K562 (cell line): ENCODE data around the gene DUSP10. TPM values are rescaled to one million over a fixed set of nuclear protein-coding genes. Genes with fewer than 3 reads are reported as not detected.

Experiments
- ARHGAP35 ChIP-seq: fragments of 450-650 bp; IDR thresholded peaks from 2 replicates; pipeline ENCODE4 v1.6.1; 2018; ENCODE audit not compliant: partially characterized antibody
- FIP1L1 ChIP-seq: fragments of 200-400 bp; formaldehyde crosslinking; IDR thresholded peaks from 2 replicates; pipeline ENCODE4 v1.6.1; 2018; ENCODE audit warnings: mild to moderate bottlenecking, low read depth, low read length; ENCODE audit not compliant: poor library complexity, severe bottlenecking
- HDAC1 ChIP-seq, 2 experiments: fragments of 450-650 bp; IDR thresholded peaks; 2 replicates each; pipeline ENCODE4 v1.6.1; 2016 to 2017; ENCODE audit warnings: inconsistent platforms in 1 of 2, mild to moderate bottlenecking in 1 of 2, moderate library complexity in 1 of 2
- NFE2L1 ChIP-seq: fragments of 450-650 bp; IDR thresholded peaks from 2 replicates; pipeline ENCODE4 v1.6.1; 2016; ENCODE audit warnings: missing genetic modification characterization, low read depth, mild to moderate bottlenecking, missing compliant biosample characterization, moderate library complexity, borderline replicate concordance
- SUPT5H ChIP-seq: fragments of 450-650 bp; IDR thresholded peaks from 2 replicates; pipeline ENCODE4 v1.6.1; 2016
- ZBTB1 ChIP-seq: sonication (generic); formaldehyde crosslinking; IDR thresholded peaks from 2 replicates; pipeline ENCODE4 v1.8.1; 2023; ENCODE audit warnings: missing genetic modification reagents, low read depth, mild to moderate bottlenecking, borderline replicate concordance
- ZNF354B ChIP-seq: fragments of 250-450 bp; sonication (Bioruptor Pico); IDR thresholded peaks from 2 replicates; pipeline ENCODE4 v1.4.0; 2020
- ZNF76 ChIP-seq: fragments of 250-450 bp; sonication (Bioruptor Pico); IDR thresholded peaks from 2 replicates; pipeline ENCODE4 v1.4.0; 2020; ENCODE audit warnings: mild to moderate bottlenecking, moderate library complexity, borderline replicate concordance
- polyA plus RNA-seq, 8 experiments: library from polyadenylated mRNA; depleted of rRNA in 4 of 8; stranded (reverse) in 5 of 8; unstranded in 3 of 8; fragments of >200 nt; fragmentation: Nextera tagmentation in 2 of 8; fragmentation: Illumina TruSeq in 1 of 8; extraction: Ambion mirVana in 2 of 8; extraction: Trizol in 1 of 8; gene quantifications; 2 replicates each; pipeline versions ENCODE4 v1.2.1 to v1.2.3, GENCODE V29; 2011 to 2014; ENCODE audit warnings: inconsistent platforms in 1 of 8, missing spikeins in 1 of 8
- total RNA-seq, 7 experiments: library from RNA; depleted of rRNA in 6 of 7; stranded (reverse); fragments of >200 nt in 6 of 7; fragmentation: Illumina TruSeq in 2 of 7; extraction: Trizol in 2 of 7; gene quantifications; 2 replicates each; pipeline versions ENCODE4 v1.2.1 to v1.2.3, GENCODE V29; 2011 to 2021; ENCODE audit warnings: low replicate concordance in 1 of 7
- TF ChIP-seq, protein P1 (sequence below): sonication (generic); formaldehyde crosslinking; IDR thresholded peaks from 2 replicates; pipeline ENCODE4 v1.8.1; 2022; ENCODE audit warnings: missing genetic modification reagents
- TF ChIP-seq, protein P2 (sequence below), 2 experiments: IDR thresholded peaks in 1 of 2; conservative IDR thresholded peaks in 1 of 2; 2 replicates each; pipeline ENCODE4 v1.6.1; 2016; ENCODE audit warnings: low read depth in 2 of 2, mild to moderate bottlenecking in 1 of 2, missing compliant biosample characterization in 1 of 2, missing genetic modification characterization in 1 of 2, moderate library complexity in 1 of 2
- TF ChIP-seq, protein P3 (sequence below), 2 experiments: fragments of 450-650 bp in 1 of 2; sonication (generic) in 1 of 2; formaldehyde crosslinking in 1 of 2; IDR thresholded peaks; 2 replicates each; pipeline versions ENCODE4 v1.7.1 to v1.9.0; 2016 to 2022; ENCODE audit warnings: inconsistent platforms in 1 of 2, mild to moderate bottlenecking in 1 of 2, missing genetic modification reagents in 1 of 2

DUSP10 gene
- total and polyA plus RNA-seq, 9 of the 15 experiments (the other 6 are each of a cell fraction or from before 2014, with no cell fraction given): 1.7 to 8.3 (median 6.1) TPM

GRCh38 chr1:221712776-221713431 lies 29.0 kb downstream of the DUSP10 start (continued):
- TF ChIP-seq, protein P1, sequence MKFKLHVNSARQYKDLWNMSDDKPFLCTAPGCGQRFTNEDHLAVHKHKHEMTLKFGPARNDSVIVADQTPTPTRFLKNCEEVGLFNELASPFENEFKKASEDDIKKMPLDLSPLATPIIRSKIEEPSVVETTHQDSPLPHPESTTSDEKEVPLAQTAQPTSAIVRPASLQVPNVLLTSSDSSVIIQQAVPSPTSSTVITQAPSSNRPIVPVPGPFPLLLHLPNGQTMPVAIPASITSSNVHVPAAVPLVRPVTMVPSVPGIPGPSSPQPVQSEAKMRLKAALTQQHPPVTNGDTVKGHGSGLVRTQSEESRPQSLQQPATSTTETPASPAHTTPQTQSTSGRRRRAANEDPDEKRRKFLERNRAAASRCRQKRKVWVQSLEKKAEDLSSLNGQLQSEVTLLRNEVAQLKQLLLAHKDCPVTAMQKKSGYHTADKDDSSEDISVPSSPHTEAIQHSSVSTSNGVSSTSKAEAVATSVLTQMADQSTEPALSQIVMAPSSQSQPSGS (CRISPR knock-in tag): no peak
- TF ChIP-seq, protein P2, sequence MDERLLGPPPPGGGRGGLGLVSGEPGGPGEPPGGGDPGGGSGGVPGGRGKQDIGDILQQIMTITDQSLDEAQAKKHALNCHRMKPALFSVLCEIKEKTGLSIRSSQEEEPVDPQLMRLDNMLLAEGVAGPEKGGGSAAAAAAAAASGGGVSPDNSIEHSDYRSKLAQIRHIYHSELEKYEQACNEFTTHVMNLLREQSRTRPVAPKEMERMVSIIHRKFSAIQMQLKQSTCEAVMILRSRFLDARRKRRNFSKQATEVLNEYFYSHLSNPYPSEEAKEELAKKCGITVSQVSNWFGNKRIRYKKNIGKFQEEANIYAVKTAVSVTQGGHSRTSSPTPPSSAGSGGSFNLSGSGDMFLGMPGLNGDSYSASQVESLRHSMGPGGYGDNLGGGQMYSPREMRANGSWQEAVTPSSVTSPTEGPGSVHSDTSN (CRISPR knock-in tag; IDR thresholded peaks at IDR 0.05; ENCODE audit: low read depth): no peak
- TF ChIP-seq, protein P2 (tag; conservative IDR thresholded peaks at IDR 0.05; ENCODE audit: low read depth): no peak
- TF ChIP-seq ARHGAP35 (no peak), HDAC1 (IDR thresholded peaks at IDR 0.05) (no peak), ZNF354B (CRISPR knock-in tag) (no peak), SUPT5H (no peak), ZNF76 (CRISPR knock-in tag) (peak; percentile 59; the same call in 1 of the 2 replicates), NFE2L1 (no peak), ZBTB1 (CRISPR knock-in tag) (no peak), FIP1L1 (no peak)
- TF ChIP-seq, protein P3, sequence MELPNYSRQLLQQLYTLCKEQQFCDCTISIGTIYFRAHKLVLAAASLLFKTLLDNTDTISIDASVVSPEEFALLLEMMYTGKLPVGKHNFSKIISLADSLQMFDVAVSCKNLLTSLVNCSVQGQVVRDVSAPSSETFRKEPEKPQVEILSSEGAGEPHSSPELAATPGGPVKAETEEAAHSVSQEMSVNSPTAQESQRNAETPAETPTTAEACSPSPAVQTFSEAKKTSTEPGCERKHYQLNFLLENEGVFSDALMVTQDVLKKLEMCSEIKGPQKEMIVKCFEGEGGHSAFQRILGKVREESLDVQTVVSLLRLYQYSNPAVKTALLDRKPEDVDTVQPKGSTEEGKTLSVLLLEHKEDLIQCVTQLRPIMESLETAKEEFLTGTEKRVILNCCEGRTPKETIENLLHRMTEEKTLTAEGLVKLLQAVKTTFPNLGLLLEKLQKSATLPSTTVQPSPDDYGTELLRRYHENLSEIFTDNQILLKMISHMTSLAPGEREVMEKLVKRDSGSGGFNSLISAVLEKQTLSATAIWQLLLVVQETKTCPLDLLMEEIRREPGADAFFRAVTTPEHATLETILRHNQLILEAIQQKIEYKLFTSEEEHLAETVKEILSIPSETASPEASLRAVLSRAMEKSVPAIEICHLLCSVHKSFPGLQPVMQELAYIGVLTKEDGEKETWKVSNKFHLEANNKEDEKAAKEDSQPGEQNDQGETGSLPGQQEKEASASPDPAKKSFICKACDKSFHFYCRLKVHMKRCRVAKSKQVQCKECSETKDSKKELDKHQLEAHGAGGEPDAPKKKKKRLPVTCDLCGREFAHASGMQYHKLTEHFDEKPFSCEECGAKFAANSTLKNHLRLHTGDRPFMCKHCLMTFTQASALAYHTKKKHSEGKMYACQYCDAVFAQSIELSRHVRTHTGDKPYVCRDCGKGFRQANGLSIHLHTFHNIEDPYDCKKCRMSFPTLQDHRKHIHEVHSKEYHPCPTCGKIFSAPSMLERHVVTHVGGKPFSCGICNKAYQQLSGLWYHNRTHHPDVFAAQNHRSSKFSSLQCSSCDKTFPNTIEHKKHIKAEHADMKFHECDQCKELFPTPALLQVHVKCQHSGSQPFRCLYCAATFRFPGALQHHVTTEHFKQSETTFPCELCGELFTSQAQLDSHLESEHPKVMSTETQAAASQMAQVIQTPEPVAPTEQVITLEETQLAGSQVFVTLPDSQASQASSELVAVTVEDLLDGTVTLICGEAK (IDR thresholded peaks at IDR 0.05): 0 out of 2 replicates have a peak, but pooled peaks have one; percentile 12
- TF ChIP-seq, protein P3 (CRISPR knock-in tag; IDR thresholded peaks at IDR 0.05): no peak
